ENCODE results near the gene STAT1.

Gene STAT1

GRCh38 chr2:190935054-190935453, 78.9 kb downstream of the STAT1 start:
- no peak for DNase-seq (ENCODE audit: low read depth, low spot score)
- no peak overlapping the region for H3K4me3 ChIP-seq (ENCODE audit: low read length)

GRCh38 chr2:190933361-190933760, 80.6 kb downstream of the STAT1 start:
- H3K4me3 ChIP-seq (ENCODE audit: low read length) = no peak overlapping the region
- DNase-seq (ENCODE audit: low read depth, low spot score) = no peak

GRCh38 chr2:190932514-190932913, 81.5 kb downstream of the STAT1 start:
- DNase-seq (ENCODE audit: low read depth, low spot score) = no peak
- H3K4me3 ChIP-seq (ENCODE audit: low read length) = no peak overlapping the region

- DNase-seq (ENCODE audit: low read depth, low spot score) = no peak
- H3K4me3 ChIP-seq (ENCODE audit: low read length) = no peak overlapping the region
Observed at GRCh38 chr2:190930411-190930810, 83.6 kb downstream of the STAT1 start.

GRCh38 chr2:190929919-190930318, 84.1 kb downstream of the STAT1 start:
- no peak overlapping the region for H3K4me3 ChIP-seq (ENCODE audit: low read length)
- no peak for DNase-seq (ENCODE audit: low read depth, low spot score)

DNA sequence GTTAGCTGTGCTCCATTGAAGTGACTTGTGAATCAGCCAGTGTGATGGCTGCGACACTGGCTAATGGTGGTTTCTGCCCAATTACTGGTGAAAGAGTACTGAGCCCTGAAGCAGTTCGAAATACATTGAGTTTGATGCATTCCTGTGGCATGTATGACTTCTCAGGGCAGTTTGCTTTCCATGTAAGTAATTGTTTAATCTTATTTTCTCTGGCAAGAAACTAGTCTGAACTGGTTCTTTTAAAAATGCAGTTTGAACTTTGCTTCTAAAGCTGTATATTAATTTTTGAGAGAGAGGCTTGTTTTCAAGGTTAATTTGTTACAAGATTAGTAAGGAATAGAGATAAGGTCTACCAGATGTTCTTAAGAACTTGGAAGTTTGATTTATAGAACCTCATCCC, 86.7 kb downstream of the STAT1 start:
- no peak for DNase-seq (ENCODE audit: low read depth, low spot score)
- no peak overlapping the region for H3K4me3 ChIP-seq (ENCODE audit: low read length)

GRCh38 chr2:190922376-190922775, 91.6 kb downstream of the STAT1 start:
- no peak overlapping the region for H3K4me3 ChIP-seq (ENCODE audit: low read length)
- no peak for DNase-seq (ENCODE audit: low read depth, low spot score)

DNA sequence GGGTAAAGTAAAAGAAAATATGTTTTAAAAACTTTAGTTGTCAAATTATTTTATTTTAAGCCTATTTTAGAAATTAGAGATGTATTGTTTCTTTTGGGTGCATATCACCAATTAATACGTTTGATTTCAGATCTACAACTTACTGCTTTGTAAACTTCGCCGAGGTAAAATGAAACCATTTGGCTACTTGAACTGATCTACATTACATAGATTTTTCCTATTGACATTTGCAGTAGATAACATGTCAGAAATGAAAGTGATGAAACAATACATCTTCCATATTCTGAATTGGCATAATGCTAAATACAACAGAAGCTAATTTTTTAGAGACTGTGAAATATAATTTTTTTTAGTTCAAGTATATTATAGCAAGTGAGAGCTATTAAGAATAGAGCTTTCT, 93.9 kb downstream of the STAT1 start:
- DNase-seq (ENCODE audit: low read depth, low spot score) = no peak
- H3K4me3 ChIP-seq (ENCODE audit: low read length) = no peak overlapping the region

Data from Jurkat, Clone E6-1 (cell line).